Measurements from ENCODE around the gene SEMA4C.

DNA sequence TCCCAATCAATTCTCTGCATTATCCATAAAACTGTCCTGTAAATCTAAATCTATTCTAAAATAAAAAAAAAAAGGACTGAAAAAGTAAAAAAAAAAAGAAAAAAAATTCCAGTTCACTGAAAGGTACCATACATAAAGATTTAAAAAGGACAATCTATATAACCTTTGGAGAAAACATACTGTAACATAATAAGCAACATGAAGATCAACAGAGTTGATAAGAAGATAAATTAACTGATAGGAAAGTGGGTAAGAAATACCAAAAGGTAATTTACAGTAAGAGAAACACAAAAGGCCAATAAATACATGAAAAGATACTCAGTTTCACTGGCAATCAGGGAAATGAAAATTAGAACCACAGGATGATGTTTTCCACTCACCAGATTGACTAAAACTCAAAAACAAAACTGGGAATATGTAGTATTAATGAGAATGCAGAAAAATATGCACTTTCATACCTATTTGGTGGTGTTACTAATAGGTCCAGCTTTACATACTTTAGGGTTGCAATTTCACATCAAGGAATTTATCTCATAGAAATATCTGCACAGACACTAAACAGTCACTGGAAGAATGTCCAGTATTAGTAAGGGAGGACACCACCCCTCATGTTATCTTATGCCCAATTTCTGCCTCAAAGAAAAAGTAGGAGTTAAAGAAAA lies 48.3 kb upstream of the SEMA4C start:
- TF ChIP-seq EZH2 (IDR thresholded peaks at IDR 0.05; ENCODE audit: borderline replicate concordance, low read depth, low read length) (no peak), EP300 (IDR thresholded peaks at IDR 0.05; ENCODE audit: low read length) (no peak), MYBL2 (IDR thresholded peaks at IDR 0.05; ENCODE audit: low read depth) (no peak), MYBL2 (CRISPR knock-in tag; IDR thresholded peaks at IDR 0.05; ENCODE audit: borderline replicate concordance) (no peak), MYNN (IDR thresholded peaks at IDR 0.05) (no peak), MYNN (CRISPR knock-in tag; IDR thresholded peaks at IDR 0.05) (no peak)
- TF ChIP-seq, protein P1, sequence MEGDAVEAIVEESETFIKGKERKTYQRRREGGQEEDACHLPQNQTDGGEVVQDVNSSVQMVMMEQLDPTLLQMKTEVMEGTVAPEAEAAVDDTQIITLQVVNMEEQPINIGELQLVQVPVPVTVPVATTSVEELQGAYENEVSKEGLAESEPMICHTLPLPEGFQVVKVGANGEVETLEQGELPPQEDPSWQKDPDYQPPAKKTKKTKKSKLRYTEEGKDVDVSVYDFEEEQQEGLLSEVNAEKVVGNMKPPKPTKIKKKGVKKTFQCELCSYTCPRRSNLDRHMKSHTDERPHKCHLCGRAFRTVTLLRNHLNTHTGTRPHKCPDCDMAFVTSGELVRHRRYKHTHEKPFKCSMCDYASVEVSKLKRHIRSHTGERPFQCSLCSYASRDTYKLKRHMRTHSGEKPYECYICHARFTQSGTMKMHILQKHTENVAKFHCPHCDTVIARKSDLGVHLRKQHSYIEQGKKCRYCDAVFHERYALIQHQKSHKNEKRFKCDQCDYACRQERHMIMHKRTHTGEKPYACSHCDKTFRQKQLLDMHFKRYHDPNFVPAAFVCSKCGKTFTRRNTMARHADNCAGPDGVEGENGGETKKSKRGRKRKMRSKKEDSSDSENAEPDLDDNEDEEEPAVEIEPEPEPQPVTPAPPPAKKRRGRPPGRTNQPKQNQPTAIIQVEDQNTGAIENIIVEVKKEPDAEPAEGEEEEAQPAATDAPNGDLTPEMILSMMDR (IDR thresholded peaks at IDR 0.05 in 2 of 3, conservative IDR thresholded peaks at IDR 0.05 in 1 of 3; ENCODE audit: insufficient read depth in 2 of 3, low read depth in 1 of 3, low read length in 3 of 3), result no peak
- TF ChIP-seq, protein P2, sequence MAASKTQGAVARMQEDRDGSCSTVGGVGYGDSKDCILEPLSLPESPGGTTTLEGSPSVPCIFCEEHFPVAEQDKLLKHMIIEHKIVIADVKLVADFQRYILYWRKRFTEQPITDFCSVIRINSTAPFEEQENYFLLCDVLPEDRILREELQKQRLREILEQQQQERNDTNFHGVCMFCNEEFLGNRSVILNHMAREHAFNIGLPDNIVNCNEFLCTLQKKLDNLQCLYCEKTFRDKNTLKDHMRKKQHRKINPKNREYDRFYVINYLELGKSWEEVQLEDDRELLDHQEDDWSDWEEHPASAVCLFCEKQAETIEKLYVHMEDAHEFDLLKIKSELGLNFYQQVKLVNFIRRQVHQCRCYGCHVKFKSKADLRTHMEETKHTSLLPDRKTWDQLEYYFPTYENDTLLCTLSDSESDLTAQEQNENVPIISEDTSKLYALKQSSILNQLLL (CRISPR knock-in tag; IDR thresholded peaks at IDR 0.05; ENCODE audit: borderline replicate concordance), result no peak
